HG03457 (cell line): ENCODE results near the gene ELFN1.

Experiments
- ATAC-seq: cut with Tn5 transposase; IDR thresholded peaks from one replicate; pipeline ENCODE4 v1.9.1; 2021; ENCODE audit warnings: moderate number of reproducible peaks; ENCODE audit not compliant: unreplicated experiment

ELFN1 gene

DNA sequence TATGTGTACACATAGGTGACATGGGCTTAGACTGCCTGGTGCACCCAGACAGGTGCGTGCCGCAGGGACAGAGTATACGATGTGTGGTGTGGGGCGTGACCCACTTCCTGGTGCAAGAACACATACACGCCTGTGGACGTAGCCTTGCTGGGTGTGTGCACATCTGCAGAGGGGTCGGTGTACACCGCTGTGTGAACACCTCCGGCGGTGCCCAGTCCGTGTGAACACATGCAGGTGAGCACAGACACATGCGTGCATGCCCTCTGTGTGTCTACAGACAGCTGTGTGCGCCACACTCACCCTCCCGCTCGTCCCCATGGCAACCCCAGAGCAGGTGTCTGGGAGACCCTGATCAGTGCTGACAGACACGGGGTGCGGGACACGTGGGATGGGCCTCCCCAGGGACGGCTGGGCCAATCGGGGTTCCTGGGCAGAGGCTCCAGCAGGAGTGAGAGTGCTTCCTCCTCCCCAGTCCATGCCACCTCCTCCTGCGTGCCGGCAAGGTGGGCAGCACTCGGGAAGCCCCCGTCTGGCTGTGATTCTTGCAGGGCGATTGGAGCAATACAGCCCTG lies 23.4 kb downstream of the ELFN1 start:
- ATAC-seq, result no peak

DNA sequence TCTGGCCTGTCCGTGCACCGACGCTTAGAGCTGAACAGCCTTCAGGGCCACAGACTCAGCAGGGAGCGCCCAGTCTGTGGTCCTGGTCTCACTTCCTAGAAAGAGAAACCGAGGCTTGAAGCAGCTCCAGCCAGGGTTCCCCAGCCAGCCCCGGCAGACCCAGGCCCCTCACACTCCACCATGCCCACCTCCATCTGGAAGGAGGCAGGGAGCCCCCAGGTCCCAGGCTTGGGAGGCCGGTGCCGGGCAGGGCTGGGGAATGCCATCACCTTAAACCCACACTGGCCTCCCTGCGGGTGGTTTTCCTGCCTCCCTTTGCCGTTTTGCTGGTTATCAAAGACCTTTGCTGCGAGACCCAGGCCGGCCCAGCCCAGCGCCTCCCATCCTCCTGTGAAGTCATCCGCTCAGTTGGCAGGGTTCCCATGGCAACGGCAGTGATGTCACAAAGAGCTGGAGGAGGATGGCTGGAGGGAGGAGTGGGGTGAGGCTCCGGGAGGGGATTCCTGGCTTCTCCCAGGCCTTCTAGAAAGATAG lies 24.0 kb downstream of the ELFN1 start:
- ATAC-seq, result no peak

DNA sequence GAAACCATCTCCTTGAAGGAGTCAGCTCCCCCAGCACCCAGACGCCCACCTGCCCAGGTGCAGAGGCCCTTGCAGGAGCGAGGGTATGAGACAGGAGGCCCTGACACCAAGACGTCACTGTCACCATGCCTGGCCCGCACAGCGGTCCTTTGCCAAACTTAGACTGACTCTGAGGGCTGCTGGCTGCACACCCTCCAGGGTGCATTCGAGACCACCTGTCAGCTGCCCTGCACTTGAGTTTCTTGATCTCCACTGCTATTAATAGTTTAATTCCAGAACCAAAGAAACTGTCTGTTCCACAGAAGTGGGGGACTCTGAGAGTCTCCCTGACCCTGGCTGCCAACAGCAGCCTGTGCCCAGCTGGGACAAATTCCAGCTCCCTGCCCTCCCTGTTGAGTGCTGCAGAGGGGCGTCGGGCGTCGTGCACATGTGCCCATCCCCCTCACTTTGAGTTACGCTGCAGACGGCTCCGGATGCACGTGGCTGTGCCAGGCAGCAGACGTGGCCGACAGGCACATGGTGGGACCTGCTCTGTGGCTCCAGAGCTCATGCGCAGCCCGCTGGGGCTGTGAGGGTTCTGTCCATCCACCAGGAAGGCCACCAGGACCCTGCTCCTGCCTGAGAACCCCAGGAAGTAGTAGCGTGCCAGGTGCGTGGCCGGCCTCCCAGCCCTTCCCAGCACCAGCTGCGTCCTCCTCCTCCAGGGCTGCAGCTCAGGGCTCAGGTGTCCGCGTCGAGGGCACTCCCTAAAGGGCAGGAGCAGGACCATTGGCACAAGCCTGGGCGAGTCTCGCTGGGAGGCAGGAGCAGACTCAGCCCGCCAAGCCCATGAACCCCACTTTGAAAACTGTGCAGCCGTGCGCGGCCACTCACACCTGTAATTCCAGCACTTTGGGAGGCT lies 24.8 kb downstream of the ELFN1 start:
- ATAC-seq, result no peak

DNA sequence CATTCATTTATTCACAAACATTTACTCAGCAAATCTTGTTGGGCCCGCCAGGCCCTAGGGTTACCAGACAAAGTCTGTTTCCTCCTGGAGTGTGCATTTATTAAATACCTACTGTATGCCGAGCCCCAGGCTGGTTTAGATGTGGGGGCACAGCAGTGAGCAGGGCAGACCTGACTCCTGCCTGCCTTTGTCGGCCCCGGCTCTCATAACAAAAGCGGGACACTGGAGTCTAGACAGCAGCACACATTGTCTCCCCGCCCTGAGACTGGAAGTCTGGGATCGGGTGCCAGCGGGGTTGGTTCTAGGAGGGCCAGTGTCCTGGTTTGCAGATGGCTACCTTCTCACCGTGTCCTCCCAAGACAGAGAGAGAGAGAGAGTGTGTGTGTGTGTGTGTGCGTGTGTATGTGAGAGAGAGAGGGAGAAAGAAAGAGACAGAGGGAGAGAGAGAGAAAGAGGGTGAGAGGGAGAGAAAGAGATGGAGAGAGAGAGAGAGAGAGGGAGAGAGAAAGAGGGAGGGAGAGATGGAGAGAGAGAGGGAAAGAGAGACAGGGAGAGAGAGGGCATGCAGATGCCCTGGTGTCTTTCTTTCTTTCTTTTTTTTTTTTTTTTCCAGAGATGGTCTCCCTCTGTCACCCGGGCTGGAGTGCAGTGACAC lies 25.9 kb downstream of the ELFN1 start:
- no peak for ATAC-seq

GRCh38 chr7:1696671-1697498 lies 26.8 kb downstream of the ELFN1 start:
- ATAC-seq, result no peak

DNA sequence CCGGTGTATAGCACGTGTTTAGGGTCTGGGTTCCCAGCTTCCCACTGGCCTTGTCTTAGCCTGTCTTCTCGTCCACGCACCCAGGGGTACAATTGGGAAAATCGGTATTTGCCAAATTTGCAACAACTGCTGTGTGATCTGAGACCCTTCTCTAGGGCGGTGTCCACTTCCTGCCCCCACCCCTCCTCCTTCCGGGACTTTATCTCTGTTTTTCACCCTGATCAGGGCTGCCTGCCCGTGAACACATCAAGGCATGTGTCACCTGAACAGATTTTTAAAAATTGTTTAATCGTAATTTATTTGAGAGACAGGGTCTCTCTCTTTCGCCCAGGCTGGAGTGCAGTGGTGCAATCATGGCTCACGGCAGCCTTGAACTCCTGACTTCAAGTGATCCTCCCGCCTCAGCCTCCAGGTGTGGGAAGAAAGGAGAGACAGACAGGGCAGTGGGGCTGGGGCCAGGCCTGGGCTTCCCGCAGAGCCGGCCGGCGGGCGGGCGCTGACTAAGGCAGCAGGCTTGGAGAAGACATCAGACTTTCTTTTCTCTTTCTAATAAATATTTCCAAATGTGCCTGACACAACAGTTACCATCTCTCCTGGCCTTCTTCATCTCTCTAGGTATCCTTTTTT lies 27.5 kb downstream of the ELFN1 start:
- ATAC-seq, result no peak

DNA sequence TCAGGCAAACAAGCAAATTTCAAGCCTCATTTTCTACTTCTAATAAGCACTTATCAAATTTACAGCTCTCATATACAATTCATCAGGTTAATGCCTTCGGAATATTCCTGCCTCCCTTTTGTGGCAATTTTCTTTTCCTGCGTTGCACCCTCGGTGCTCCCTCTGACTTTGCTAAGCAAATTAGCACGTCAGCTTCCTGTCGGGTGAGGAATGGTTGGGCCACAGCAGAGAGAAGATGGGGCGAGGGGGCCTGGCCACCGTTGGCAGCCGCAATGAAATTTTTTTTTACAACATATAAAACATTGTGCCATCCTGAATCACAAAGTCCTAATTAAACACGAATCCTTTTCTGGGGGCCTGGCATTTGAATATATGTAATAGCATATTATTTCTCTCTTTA lies 28.1 kb downstream of the ELFN1 start:
- ATAC-seq, result no peak

GRCh38 chr7:1698951-1699350 lies 28.9 kb downstream of the ELFN1 start:
- no peak for ATAC-seq

- ATAC-seq, result no peak
These were observed 30.0 kb downstream of the ELFN1 start for GRCh38 chr7:1700086-1700485.

- no peak for ATAC-seq
These were observed 30.7 kb downstream of the ELFN1 start for GRCh38 chr7:1700536-1701333.

DNA sequence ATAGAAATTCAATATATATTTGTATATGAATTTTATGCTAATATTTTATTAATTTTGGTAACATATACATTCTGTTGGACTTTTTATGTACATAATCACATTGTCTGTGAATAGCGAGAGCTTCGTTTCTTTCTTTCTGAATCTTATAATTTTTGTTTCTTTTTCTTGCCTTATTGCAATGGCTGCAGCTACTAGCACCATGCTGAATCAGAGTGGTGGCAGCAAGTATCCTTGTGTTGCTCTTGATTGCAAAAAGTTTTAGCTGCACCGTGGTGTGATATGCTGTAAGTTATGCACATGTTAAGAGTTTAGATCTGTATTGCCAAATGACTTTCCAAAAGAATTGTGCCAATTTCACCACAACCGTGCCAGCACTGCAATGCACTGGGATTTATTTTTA lies 32.6 kb downstream of the ELFN1 start:
- no peak for ATAC-seq

DNA sequence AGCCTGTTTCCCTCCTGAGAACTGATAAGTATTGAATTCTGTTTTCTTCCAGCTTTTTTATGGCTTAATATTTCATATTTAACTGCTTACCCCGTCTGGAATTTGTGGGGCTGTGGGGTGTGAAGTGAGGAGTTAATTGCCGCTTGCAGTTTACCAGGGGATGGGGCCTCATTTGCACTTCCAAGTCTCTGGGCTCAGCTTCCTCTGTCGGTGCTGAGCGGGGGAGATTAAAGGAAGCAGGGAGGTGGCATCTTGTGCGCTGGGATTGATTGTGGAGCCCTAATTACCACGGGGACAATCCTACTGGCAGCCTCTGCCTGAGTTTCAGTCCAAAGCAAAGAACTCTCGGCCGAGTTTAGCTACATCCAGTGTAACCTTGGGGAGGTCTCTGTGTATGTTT lies 33.4 kb downstream of the ELFN1 start:
- ATAC-seq, result no peak

GRCh38 chr7:1703871-1704810 lies 34.1 kb downstream of the ELFN1 start:
- ATAC-seq, result no peak

GRCh38 chr7:1704811-1705738 lies 35.0 kb downstream of the ELFN1 start:
- no peak for ATAC-seq

- ATAC-seq, result no peak
These were observed 35.8 kb downstream of the ELFN1 start for GRCh38 chr7:1705856-1706255.

DNA sequence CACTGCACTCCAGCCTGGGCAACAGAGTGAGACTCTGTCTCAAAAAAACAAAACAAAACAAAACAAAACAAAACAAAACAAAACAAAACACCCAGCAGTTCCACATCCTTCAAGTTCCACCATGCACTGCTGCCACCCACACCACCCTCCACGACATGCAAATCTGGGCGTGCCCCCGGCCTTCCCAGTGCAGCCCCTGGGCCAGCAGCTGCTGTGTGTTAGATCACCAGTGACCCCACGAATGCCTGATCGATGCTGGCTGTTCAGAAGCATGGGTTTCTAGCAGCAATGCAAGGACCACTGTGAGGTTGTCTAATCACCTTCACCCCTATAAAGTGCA lies 36.3 kb downstream of the ELFN1 start:
- ATAC-seq, result no peak

DNA sequence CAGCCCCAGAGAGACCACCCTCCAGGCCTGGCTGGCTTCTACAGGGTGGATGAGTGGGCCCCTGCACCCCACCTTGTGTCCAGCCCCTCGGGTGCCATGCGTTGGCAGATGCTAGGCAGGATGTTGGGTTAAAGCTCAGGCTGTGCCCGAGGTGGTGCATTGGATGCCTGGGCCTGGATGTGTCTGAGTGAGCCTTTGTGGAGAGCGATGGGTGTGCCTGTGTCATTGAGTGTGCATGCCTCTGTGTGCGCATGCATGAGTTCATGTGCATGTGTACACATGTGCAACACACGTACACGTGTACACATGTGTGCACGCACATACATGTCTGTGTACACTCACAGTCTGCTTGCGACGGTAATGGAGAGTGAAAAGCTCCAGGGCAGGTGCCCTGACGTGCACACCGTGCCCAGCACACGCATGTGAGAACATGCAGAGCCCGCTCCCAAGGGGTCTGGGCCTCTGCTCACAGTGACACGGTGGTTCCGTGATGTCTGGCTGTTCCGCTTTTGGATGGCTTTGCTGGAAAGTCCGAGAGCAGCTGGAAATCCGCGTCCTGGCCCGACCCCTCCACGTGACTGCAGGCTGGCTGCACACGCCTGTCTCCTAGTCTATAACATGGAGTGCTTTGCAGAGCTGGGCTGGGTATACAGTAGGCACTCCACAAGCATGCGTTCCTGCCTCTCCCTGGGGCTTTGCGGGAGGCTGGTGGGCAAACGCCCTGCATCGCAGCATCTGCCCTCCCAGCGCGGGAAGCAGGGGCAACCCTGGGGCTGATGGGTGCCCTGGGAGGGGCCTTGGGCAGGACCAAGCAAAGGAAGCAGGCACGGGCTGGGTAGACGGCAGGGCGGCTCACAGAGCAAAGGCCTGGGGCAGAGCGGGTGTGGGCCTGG lies 36.9 kb downstream of the ELFN1 start:
- no peak for ATAC-seq
